Stimulated activated CD4-positive, alpha-beta T cell treated with anti-CD3 and anti-CD28 coated beads, TNF-alpha, amount 100 ng/mL, for 4 hours (primary cell): ENCODE results near the gene RAB5B.
"Not testable (repeated sequence)": the region's sequence is repeated elsewhere in the genome, so short reads cannot be mapped to it uniquely, and the experiment has no call there.

Source experiments
- DNase-seq, 3 experiments: peaks; one replicate each; pipeline ENCODE4 v3.0.0-alpha.2; 2020; ENCODE audit warnings: low read depth in 3 of 3

The RAB5B gene

DNA sequence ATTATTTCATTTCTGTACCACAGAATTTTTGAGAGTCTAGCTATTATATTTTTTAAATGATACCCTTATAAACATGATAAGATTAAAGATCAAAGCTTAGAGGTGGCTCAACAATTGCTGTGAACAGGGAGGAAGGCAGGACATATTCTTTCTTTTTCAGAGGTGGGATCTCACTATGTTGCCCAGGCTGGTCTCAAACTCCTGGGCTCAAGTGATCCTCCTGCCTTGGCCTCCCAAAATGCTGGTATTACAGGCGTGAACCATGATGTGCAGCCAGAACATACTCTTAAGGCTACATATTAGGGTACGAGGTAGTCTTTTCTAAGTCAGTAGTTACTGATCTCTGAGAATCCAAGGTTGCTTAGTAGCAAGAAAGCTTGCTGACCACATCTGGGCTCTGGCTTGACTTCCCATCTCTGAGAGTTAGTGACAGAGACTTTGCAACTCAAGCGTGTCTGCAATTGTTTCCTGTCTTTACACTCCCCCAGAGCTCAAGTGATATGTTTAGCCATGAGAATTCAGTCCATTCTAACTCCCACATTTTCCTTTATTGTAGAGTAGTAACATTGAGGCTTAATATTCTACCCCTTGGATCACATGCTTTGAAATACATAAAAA is 8.6 kb downstream of the RAB5B start:
- DNase-seq: no peak

- no peak for DNase-seq
Measured at GRCh38 chr12:55983232-55983842, 9.5 kb downstream of the RAB5B start.

DNA sequence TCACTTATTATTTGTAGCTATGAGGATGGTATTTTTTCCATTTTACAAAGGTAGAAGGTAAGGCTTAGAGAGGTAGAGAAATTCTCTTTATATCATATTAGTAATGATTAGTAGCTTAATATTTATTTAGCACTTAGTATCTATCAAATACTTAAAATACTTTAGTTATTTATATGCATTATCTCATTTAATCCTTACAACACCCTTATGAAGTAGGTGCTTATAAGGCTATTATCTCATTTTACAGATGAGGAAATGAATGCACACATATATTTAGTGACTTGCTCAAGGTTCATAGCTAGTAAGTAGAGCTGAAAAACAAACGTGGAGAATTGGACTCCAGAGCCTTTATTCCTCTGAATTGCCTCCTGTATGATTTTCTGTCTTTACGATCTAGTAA is 11.0 kb downstream of the RAB5B start:
- no peak for DNase-seq

GRCh38 chr12:55985341-55985740 is 11.5 kb downstream of the RAB5B start:
- DNase-seq: no peak

DNA sequence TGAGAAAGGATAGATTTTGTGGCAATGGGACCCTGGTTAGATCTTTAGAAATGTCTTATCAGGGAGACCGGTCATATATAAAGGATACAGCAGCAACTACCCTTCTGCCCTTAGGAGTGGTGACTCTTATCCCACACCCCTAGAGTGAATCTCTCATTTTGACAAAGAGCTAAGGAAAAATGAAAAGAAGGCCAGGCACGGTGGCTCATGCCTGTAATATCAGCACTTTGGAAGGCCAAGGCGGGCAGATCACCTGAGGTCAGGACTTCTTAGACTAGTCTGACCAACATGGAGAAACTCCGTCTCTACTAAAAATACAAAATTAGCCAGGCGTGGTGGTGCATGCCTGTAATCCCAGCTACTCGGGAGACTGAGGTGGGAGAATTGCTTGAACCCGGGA is 12.1 kb downstream of the RAB5B start:
- not testable (repeated sequence) for DNase-seq

- no peak for DNase-seq
Measured at GRCh38 chr12:55991110-55991509, 17.2 kb downstream of the RAB5B start.

DNA sequence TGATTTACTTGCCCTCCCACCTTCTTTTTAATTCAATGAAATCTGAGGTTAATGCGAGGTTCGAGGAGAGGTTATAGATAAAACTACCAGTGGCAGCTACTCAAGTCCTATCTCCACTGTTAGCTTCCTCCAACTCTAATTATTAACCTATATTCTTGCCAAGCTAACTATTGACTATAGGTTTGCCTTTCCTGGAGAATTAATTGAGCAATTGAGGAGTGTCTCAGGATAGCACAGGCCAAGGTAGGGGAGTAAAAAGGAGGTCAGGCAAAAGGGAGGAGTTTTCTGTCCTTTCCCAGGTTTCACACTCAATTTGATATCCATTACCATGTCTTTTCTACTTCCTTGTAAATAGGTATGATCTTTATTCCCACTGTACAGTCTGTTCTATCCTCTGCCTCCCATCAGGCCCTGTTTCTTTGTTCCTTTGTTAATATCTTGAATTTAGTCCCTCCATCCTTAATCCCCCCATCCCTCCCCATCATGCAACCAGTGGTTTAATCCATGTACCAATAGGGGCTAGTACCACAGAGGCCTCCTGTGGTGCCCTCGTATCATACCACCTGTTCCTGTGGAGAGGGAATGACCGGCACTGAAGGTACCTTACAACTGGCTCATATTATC is 19.5 kb downstream of the RAB5B start:
- DNase-seq: no peak

DNA sequence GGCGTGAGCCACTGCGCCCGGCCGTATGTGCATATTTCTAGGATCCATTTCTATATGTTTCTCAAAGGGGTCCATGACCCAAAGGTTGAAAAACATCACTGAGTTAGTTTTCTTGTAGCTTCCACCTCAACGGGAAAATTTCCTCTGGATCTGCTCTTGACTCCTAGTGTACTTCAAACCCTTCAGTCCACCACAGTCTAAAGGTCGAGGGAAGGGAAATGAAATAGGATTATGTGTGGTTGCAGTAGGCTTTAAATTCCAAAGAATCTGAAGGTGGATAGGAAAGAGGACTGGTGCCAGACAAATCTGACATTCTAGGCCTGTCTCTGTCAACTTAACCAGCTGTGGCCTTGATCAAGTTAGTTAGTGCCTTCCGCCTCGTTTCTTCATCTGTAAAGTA is 21.5 kb downstream of the RAB5B start:
- no peak for DNase-seq

- DNase-seq: peak in 2 of 3 experiments; percentile 35 to 46
Measured at GRCh38 chr12:55996201-55996714, 22.4 kb downstream of the RAB5B start.

GRCh38 chr12:55996715-55997534 is 23.0 kb downstream of the RAB5B start, which contains the start of gene SUOX:
Gene SUOX (plus strand): TSS chr12:55997276. CDS start chr12:56002222, 4,946 bp downstream.
- DNase-seq: no peak

- DNase-seq: no peak
Measured at GRCh38 chr12:55997535-55997859, 23.6 kb downstream of the RAB5B start.

DNA sequence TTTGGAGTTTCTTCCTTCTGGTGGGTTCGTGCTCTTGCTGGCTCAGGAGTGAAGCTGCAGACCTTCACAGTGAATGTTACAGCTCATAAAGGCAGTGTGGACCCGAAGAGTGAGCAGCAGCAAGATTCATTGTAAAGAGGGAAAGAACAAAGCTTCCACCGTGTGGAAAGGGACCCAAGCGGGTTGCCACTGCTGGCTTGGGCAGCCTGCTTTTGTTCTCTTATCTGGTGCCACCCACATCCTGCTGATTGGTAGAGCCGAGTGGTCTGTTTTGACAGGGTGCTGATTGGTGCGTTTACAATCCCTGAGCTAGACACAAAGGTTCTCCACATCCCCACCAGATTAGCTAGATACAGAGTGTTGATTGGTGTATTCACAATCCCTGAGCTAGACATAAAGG is 25.6 kb downstream of the RAB5B start:
- not testable (repeated sequence) for DNase-seq

DNA sequence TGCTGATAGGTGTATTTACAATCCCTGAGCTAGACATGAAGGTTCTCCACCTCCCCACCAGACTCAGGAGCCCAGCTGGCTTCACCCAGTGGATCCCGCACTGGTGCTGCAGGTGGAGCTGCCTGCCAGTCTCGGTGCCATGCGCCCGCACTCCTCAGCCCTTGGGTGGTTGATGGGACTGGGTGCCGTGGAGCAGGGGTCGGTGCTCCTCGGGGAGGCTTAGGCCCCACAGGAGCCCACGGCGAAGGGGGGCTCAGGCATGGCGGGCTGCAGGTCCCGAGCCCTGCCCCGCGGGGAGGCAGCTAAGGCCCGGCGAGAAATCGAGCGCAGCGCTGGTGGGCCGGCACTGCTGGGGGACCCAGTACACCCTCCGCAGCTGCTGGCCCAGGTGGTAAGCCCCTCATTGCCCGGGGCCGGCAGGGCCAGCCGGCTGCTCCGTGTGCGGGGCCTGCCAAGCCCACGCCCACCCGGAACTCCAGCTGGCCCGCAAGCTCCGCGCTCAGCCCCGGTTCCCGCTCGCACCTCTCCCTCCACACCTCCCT is 26.2 kb downstream of the RAB5B start:
- not testable (repeated sequence) for DNase-seq

GRCh38 chr12:56001487-56002100 is 27.7 kb downstream of the RAB5B start:
- DNase-seq: no peak

GRCh38 chr12:56003376-56003775 is 29.5 kb downstream of the RAB5B start:
- not testable (repeated sequence) for DNase-seq

DNA sequence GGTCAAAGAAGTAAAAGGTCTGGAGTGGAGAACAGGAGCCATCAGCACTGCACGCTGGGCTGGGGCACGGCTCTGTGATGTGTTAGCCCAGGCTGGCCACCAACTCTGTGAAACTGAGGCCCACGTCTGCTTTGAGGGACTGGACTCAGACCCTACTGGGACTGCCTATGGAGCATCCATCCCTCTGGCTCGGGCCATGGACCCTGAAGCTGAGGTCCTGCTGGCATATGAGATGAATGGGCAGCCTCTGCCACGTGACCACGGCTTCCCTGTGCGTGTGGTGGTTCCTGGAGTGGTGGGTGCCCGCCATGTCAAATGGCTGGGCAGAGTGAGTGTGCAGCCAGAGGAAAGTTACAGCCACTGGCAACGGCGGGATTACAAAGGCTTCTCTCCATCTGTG is 30.3 kb downstream of the RAB5B start:
- no peak for DNase-seq

DNA sequence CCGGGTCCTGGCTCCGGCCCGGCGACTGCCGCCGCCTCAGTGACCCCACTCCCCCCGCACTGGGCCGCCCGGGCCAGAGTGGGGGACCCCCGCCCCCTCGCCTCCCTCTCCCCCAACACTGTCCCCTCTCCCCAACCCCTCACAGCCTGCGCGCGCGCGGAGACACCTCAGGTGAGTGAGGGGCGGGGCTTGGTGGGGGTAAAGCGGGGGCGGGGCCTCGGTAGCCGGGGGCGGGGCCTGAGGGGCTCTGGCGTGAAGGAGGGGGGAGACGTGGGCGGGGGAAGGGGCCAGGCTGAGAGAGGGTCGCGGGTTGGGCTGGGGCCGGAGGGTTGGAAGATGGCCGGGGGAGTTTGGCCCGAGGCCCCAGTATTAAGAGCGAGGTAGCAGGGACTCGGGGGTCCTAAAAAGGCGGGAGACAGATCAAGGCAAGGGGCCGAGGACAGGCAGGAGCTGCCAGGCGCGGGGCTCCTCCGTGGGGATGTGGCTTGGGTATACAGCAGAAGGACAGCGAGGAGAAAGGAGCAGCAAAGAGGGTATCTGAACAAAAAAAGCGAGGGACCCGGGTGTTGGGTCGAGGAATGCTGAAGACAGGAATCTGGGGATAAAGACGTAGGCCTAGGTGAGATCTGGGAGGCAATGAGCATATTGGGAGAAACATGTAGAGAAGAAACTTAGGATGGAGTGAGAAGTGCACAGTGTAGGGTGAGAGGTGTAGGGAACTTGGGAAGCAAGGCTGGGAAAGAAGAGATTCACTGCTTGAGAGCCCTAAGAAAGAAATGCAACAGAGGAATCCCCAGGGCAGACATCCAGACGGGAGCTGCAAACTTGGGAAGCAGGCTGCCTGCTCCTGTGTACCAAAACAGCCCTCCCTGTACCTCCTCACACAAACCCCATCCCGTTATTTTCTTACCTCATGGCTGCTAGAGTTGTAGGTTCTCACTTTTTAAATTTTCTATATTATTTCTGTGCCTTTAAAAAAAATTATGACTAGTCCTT is 34.0 kb downstream of the RAB5B start:
- peak; percentile 57 to 65 (median 61) for DNase-seq

DNA sequence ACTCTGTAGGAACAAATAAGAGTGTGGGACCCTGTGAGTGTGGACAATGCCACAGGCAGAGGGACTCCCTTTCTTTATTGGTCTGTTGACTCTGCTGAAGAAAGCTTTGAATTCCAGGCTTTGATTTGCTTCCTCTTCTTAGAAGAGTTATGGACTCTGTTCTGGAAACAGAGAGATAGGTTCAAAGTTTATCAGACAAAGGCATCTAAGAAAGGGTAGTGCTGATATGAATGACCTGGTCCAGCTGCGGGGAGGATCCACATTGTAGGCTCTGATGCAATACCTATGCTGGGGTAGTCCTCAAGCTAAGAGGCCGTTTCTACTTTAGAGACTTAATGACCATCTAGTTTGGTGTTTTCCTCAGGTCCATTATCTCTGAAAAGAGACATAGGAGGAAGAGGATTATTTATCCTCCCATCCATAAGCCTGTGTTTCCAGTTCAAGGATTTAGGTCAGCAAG is 36.3 kb downstream of the RAB5B start:
- DNase-seq: no peak

DNA sequence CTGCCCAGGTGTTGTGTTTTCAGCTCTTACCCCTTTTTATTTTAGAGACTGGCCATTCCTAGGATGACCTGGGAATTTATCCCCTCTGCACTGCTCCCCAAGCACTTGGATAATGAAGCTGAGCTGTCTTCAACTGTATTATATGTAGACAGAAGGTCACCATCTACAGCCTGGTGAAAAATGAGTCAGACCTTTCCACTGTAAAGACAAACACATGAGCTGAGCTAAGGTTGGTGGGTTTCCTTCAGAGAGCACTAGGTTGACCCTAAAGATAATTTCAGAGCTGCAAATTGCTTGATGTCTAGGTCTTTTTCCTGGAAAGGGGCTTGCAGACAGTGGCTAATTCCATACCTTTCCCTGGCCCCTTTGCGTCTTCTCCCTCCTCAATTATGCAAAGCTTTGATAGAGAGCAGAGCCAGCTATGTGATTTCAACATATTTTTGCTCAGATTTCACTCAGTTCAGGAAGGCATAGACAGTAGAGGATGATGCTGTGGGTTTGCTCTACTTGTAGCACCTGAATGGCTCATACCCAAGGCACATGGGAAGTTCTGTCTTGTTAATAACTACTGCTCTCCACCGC is 37.7 kb downstream of the RAB5B start:
- no peak for DNase-seq

- DNase-seq: no peak
Measured at GRCh38 chr12:56013482-56013881, 39.6 kb downstream of the RAB5B start.
